ENCODE results near the gene ADIRF. TPM values are rescaled to one million over a fixed set of nuclear protein-coding genes. Genes with fewer than 3 reads are reported as not detected.

The ADIRF gene
- total and polyA plus RNA-seq, 2 donors (not counting 1 experiment from before 2014, with no cell fraction given) = not detected

DNA sequence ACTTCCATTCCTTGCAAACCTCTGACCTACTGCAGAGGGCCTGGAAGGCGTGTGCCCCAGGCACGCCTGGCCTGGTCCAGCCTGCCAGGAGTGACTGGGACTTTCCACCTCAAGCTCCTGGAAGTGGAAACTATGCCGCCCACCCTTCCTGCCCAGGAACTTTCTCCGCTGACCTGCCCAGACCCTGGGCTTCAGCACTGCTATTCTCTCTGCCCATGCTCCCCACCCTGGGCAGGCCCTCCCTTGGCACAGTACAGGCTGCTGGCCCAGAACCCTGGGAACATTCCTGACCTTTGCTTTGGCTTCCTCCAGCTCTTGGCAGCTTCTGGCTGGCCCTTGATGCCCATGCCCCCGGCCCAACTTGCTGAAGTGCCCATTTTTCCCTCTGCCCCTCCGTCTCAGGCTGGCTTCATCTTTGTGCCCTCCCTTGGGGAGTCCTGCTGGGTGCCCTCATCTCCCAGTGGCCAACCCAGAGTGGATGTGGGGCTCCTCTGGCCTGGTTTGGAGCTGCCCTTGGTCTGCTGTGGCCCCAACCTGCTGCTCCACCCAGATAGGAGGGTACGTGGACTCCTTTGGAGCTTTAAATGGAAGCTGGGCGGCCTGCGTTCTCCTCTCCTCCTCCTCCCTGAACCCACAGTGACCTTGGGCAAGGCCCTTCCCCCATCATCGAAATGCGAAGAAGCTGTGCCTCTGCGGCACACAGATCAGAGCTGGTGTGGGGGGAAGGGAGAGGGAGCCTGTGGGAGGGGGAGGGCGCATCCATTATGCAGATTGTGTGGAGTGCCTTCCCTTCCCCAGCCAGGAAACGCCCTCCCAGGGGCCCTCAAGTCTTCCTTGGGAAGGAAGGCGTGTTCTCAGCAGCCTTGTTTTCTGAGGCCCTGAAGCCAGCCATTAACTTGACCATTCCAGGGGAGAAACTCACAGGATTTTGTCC, 14.3 kb upstream of the ADIRF start:
- Mint-ChIP-seq H3K4me3 (no peak overlapping the region), H3K4me1 (no peaks in the 10 kb centered on the region), H3K27me3 (no peaks in the 10 kb centered on the region), H3K27ac (no peak overlapping the region), H3K9me3 (ENCODE audit: insufficient read depth) (peaks cover 7% of the 10 kb centered on the region)
- intact Hi-C loops (cut with micrococcal nuclease) = no loop called here
- Histone ChIP-seq H2AFZ (ENCODE audit: insufficient read depth, low read depth, low read length, poor library complexity, severe bottlenecking) (no peak overlapping the region), H3K27ac (ENCODE audit: low read length in 2 of 2) (no peak overlapping the region), H3K27me3 (replicated peaks in 1 of 4; ENCODE audit: control extremely low read depth in 1 of 4, control insufficient read depth in 3 of 4, insufficient read depth in 4 of 4, low read length in 3 of 4) (no peaks in the 10 kb centered on the region), H3K36me3 (replicated peaks in 1 of 2; ENCODE audit: control extremely low read depth in 1 of 2, control insufficient read depth in 1 of 2, extremely low read depth in 1 of 2, insufficient read depth in 2 of 2, low read length in 1 of 2) (no peaks in the 10 kb centered on the region), H3K9ac (ENCODE audit: low read length) (no peak overlapping the region), H3K4me3 (ENCODE audit: control extremely low read depth in 1 of 5, extremely low read depth in 1 of 5, insufficient read depth in 1 of 5, low read depth in 2 of 5, low read length in 4 of 5) (no peak overlapping the region), H4K20me1 (ENCODE audit: control insufficient read depth, insufficient read depth, low read length, poor library complexity, severe bottlenecking) (no peaks in the 10 kb centered on the region), H3K4me1 (ENCODE audit: control insufficient read depth in 2 of 2, insufficient read depth in 2 of 2, low read length in 2 of 2) (no peaks in the 10 kb centered on the region), H3K9me3 (ENCODE audit: control extremely low read depth in 1 of 3, control insufficient read depth in 2 of 3, insufficient read depth in 1 of 3, low read length in 2 of 3) (peaks cover 0 to 24% (median 6%) of the 10 kb centered on the region in 3 donors), H3K79me2 (ENCODE audit: control insufficient read depth, insufficient read depth, low read length) (no peaks in the 10 kb centered on the region), H3K4me2 (replicated peaks; ENCODE audit: low read depth, low read length, poor library complexity, severe bottlenecking) (no peak overlapping the region)
- ATAC-seq (ENCODE audit: low read depth) (no peak), DNase-seq (no peak)
- TF ChIP-seq CTCF (IDR thresholded peaks at IDR 0.05) (no peak), EZH2 (IDR thresholded peaks at IDR 0.05; ENCODE audit: borderline replicate concordance, insufficient read depth, low read depth, low read length, poor library complexity, severe bottlenecking) (no peak)
- WGBS (ENCODE audit: insufficient coverage) = 91% methylated on average over 8 of the region's 15 CpGs
- CTCF ChIA-PET = no interaction called here
- POLR2A ChIA-PET = no interaction called here

Data from B cell (primary cell).